ENCODE data around the gene USE1.

Gene USE1

DNA sequence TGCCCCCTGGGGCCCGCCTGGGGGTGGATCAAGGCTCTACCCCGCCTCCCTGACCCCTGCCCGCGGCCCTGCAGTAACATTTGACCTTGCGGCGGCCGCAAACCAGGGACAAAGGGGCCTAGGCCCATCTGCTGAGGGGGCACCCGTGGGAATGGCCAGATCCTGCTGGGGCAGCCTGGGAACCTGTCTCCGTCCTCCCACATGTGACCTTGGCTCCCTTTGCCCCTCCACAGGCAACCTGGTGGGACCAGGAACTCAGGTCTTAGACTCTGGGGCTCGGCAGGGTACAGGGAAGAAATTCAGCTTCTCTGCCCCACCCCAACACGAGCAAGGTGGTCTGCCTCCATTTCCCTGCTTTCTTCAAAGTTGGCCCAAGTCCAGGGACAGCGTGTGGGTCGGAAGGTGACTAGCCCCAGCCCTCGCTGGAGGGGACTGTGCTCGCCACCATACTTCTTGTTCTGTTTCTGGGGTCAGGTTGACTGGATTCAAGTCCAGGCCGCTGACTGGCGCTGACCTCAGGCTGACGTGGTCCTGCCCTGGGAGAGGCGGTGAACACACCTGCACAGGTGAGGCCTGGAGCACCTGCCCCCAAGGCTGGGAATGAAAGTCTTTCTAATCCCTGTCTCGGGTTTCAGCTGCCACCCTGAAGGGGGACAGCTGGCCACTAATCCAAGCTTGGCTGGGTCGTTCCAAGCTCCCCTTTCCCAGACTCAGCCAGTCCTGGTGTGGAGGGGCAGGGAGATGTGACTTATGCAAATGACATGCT is 33.0 kb downstream of the USE1 start:
- H3K27ac Mint-ChIP-seq, result no peak overlapping the region
- no peaks in the 10 kb centered on the region for H3K36me3 Mint-ChIP-seq
- peaks cover 58% of the 10 kb centered on the region for H3K27me3 Mint-ChIP-seq
- H3K4me3 Mint-ChIP-seq, result no peak overlapping the region
- H3K4me1 Mint-ChIP-seq, result peaks cover 8% of the 10 kb centered on the region
- H3K9me3 Mint-ChIP-seq, result no peaks in the 10 kb centered on the region
- CTCF ChIA-PET, result interaction anchor here (0.6 to 2.6 kb wide), 2 partner anchors 12 to 43 kb away, joined by 3 to 12 read pairs; no protein-coding TSS in a partner anchor
- no peak for DNase-seq

DNA sequence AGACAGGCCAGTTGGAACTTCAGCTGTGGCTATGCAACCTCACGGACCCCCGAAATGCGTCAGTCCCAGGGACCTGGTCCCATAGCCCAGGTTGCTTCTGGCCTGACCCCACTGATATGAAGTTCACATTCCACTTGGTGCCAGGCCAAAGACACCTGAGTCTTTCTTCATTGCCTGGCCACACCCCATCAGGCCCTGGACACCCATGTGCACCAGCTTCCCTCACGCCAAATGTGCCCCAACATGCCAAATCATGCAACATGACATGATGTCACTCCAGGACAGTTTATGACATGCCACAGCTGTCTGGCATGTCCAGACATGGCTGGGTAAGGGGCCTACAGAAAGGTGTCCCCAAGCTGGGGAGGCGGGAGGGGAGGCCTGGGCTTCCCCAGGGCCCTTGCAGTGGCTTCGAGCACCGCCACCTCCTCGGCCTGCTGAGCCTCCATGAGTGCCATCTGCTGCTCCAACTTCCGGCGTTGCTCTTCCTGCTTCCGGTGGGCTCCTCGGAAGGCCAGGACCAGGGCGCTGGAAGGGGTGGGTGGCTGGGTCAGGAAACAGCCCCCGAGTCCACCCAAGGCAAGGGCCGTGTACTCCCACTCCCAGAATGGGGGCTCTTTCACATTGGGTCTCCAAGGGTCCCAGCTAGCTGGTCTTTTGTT is 34.9 kb downstream of the USE1 start:
- peaks cover 8% of the 10 kb centered on the region for H3K4me1 Mint-ChIP-seq
- peaks cover 42% of the 10 kb centered on the region for H3K27me3 Mint-ChIP-seq
- no peak overlapping the region for H3K27ac Mint-ChIP-seq
- CTCF ChIA-PET, result interaction anchor here (2.6 kb wide), 1 partner anchor 11 kb away, joined by 12 read pairs; no protein-coding TSS in a partner anchor
- DNase-seq, result no peak
- H3K4me3 Mint-ChIP-seq, result no peak overlapping the region
- H3K9me3 Mint-ChIP-seq, result no peaks in the 10 kb centered on the region
- no peaks in the 10 kb centered on the region for H3K36me3 Mint-ChIP-seq

DNA sequence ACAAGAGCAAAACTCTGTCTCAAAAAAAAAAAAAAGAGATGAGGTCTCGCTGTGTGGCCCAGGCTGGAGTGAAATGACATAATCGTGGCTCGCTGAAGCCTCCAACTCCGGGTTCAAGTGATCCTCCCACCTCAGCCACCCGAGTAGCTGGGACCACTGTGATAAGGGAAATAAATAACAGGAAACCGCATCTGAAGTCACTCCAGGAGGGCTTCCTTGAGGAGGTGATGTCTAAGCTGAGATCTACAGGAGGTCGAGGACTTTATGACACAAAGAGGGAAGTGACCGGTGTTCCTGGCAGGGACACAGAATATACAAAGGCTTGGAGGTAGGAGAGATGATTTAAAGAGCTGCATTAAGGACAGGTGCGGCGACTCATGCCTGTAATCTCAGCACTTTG is 39.5 kb downstream of the USE1 start:
- Mint-ChIP-seq H3K4me1 (no peaks in the 10 kb centered on the region), H3K27me3 (peaks cover 19% of the 10 kb centered on the region), H3K9me3 (no peaks in the 10 kb centered on the region), H3K36me3 (no peaks in the 10 kb centered on the region), H3K27ac (no peak overlapping the region), H3K4me3 (no peak overlapping the region)
- DNase-seq, result no peak
- CTCF ChIA-PET, result interaction anchor here (0.7 to 1.3 kb wide), 3 partner anchors 11 to 25 kb away, joined by 3 to 5 read pairs (median 3); no protein-coding TSS in a partner anchor

DNA sequence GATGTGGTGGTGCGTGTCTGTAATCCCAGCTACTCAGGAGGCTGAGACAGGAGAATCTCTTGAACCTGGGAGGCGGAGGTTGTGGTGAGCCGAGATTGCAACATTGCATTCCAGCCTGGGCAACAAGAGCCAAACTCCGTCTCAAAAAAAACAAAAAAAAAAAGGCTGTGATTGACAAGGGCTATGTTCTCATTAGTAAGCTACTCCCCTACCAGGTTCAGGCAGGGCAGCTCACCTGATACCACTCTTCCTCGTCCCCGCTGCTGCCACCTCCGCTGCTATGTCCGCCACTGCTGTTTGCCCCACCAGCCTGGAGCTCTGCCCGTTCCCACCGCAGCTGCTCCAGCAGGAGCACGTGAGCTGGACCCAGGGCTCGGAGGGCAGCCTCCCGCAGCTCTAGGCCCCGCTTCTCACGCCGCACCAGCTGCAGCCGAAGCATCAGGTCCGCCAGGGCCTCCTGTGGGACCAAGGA is 40.0 kb downstream of the USE1 start:
- no peak overlapping the region for H3K27ac Mint-ChIP-seq
- no peak overlapping the region for H3K4me3 Mint-ChIP-seq
- H3K36me3 Mint-ChIP-seq, result no peaks in the 10 kb centered on the region
- H3K4me1 Mint-ChIP-seq, result no peaks in the 10 kb centered on the region
- CTCF ChIA-PET, result interaction anchor here (0.7 to 1.3 kb wide), 3 partner anchors 10 to 25 kb away, joined by 3 to 5 read pairs (median 3); no protein-coding TSS in a partner anchor
- peaks cover 21% of the 10 kb centered on the region for H3K27me3 Mint-ChIP-seq
- H3K9me3 Mint-ChIP-seq, result no peaks in the 10 kb centered on the region
- DNase-seq, result no peak

DNA sequence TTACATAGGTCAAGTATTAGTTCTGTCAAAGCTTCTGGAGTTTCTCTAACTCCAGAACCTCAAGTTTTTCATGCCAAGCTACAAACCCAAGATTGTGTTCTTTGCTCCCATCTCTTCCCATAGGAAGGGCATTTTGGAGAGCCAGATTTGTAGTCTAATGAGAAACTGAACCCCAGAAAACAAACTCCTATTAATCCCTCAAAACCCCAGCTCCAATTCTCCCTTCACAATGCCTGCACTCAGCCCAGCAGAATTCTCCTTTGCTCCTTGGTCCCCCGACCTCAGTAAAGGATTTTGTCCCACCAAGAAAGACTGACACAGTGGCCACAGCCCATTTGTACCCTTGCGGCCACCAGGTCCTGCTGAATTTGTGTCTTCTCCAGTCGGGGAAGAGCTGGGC is 41.0 kb downstream of the USE1 start:
- peaks cover 5% of the 10 kb centered on the region for H3K4me1 Mint-ChIP-seq
- no peaks in the 10 kb centered on the region for H3K36me3 Mint-ChIP-seq
- peaks cover 26% of the 10 kb centered on the region for H3K27me3 Mint-ChIP-seq
- DNase-seq, result no peak
- CTCF ChIA-PET, result interaction anchor here (0.7 to 1.3 kb wide), 3 partner anchors 21 to 130 kb away, joined by 3 read pairs; no protein-coding TSS in a partner anchor
- no peaks in the 10 kb centered on the region for H3K9me3 Mint-ChIP-seq
- no peak overlapping the region for H3K4me3 Mint-ChIP-seq
- H3K27ac Mint-ChIP-seq, result no peak overlapping the region

DNA sequence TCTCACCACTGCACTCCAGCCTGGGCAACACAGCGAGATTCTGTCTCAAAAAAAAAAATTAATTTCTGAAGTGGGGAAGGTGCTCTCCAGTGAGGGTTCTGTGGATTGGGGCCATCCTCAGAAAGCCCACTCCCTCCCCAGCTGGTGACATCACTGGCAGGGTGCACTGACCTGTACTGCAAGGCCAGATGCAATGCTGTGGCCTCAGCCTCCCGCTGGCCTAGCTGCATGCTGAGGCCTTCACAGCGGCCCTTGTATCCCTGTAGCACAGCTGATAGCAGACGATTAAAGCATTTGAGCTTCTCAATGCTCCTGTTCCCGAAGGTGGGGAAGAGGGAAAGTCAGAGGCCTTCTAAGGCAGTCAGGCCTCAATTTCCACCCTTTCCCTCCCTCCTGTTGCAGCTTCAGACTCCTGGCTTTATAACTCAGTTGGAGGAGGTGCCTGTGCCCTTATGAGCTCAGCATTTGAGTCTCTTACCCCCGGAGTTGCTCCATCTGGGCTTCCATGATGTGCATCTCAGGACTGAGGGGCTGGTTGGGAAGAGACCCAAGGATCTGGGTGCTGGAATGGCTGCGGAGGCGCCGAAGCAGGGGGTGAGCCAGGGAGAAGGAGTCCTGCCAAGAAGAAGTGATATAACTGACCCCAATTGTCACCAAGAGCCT is 44.1 kb downstream of the USE1 start:
- Mint-ChIP-seq H3K27me3 (peaks cover 21% of the 10 kb centered on the region), H3K4me1 (peaks cover 10% of the 10 kb centered on the region), H3K27ac (no peak overlapping the region), H3K4me3 (no peak overlapping the region), H3K9me3 (no peaks in the 10 kb centered on the region), H3K36me3 (no peaks in the 10 kb centered on the region)
- CTCF ChIA-PET, result interaction anchor here (1.1 to 1.6 kb wide), 3 partner anchors 16 to 191 kb away, joined by 3 to 10 read pairs (median 4); partner anchors contain the start of gene ANKLE1
- DNase-seq, result no peak

DNA sequence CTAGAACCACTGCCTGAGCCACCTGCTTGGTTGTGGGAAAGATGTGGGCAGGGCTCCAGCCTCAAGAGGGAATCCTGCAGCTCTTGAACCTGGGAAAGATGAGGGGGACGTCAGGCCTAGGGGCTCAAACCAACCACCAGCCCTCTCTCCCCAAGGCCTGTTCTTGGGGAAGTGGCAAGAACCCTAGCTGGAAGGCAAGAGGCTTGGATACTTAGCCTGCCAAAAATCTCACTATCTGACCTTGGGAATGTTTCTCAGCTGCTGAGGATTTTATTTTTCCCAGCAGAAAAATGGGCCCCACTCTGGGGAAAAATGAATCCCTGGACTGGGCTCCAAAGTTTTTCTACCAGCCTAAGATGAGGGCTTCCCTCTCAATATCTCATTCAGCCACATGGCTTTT is 44.8 kb downstream of the USE1 start:
- H3K27me3 Mint-ChIP-seq, result peaks cover 21% of the 10 kb centered on the region
- peaks cover 17% of the 10 kb centered on the region for H3K4me1 Mint-ChIP-seq
- no peak for DNase-seq
- no peak overlapping the region for H3K27ac Mint-ChIP-seq
- CTCF ChIA-PET, result interaction anchor here (0.7 to 1.8 kb wide), 11 partner anchors 11 to 206 kb away, joined by 3 to 12 read pairs (median 4); partner anchors contain the start of gene ANKLE1
- H3K9me3 Mint-ChIP-seq, result no peaks in the 10 kb centered on the region
- H3K4me3 Mint-ChIP-seq, result no peak overlapping the region
- H3K36me3 Mint-ChIP-seq, result no peaks in the 10 kb centered on the region

DNA sequence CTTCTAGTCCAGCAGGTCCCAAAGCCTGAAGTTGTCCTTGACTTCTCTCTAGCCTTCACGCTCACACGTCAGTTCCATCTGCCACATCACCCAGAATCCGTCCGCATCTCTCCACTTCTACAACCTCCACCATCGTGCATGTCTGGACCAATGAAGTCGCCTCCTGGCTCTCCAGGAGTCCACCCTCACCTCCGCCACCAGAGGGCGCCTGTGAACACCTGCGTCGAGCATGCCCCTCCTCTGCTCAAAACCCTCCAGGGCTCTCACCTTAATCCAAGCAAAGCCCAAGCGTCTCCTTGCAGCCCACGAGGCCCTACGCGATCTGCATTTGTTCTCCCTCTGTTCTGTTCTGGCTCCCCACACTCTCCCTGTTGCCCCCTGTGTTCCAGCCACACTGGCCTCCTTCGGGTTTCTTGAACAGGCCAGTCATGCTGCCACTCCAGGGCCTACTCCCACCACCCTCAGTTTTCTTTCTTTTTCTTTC is 45.7 kb downstream of the USE1 start:
- DNase-seq, result peak; percentile 93
- Mint-ChIP-seq H3K9me3 (no peaks in the 10 kb centered on the region), H3K36me3 (no peaks in the 10 kb centered on the region), H3K27ac (peak overlapping the region; percentile 5), H3K27me3 (peaks cover 14% of the 10 kb centered on the region), H3K4me3 (no peak overlapping the region), H3K4me1 (peaks cover 21% of the 10 kb centered on the region)
- CTCF ChIA-PET, result interaction anchor here (0.6 to 1.8 kb wide), 13 partner anchors 12 to 205 kb away, joined by 3 to 12 read pairs (median 4); partner anchors contain the start of gene ANKLE1

DNA sequence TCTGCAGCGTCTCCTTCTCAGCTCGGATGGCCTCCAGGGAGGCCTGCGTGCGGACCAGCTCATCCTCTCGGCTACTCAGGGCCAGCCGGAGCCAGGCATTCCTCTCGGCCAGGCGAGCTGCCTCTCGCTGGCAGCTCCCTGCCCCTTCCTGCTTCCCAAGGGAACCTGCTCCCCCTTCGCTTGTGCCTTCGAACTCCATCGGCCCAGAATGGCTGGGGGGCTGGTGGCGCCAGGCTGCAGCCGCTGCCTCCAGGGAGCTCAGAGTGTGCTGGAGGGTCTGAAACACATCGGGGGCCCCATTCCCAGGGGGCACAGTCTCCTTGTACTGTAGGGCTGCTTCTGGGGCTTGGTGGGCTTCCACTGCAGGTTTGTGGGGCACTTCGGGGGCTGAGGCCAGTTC is 47.4 kb downstream of the USE1 start:
- H3K4me3 Mint-ChIP-seq, result no peak overlapping the region
- CTCF ChIA-PET, result interaction anchor here (1.2 to 1.8 kb wide), 2 partner anchors 20 to 195 kb away, joined by 3 to 4 read pairs; no protein-coding TSS in a partner anchor
- no peaks in the 10 kb centered on the region for H3K9me3 Mint-ChIP-seq
- no peaks in the 10 kb centered on the region for H3K36me3 Mint-ChIP-seq
- H3K4me1 Mint-ChIP-seq, result peaks cover 28% of the 10 kb centered on the region
- H3K27me3 Mint-ChIP-seq, result peaks cover 14% of the 10 kb centered on the region
- H3K27ac Mint-ChIP-seq, result no peak overlapping the region
- DNase-seq, result no peak

DNA sequence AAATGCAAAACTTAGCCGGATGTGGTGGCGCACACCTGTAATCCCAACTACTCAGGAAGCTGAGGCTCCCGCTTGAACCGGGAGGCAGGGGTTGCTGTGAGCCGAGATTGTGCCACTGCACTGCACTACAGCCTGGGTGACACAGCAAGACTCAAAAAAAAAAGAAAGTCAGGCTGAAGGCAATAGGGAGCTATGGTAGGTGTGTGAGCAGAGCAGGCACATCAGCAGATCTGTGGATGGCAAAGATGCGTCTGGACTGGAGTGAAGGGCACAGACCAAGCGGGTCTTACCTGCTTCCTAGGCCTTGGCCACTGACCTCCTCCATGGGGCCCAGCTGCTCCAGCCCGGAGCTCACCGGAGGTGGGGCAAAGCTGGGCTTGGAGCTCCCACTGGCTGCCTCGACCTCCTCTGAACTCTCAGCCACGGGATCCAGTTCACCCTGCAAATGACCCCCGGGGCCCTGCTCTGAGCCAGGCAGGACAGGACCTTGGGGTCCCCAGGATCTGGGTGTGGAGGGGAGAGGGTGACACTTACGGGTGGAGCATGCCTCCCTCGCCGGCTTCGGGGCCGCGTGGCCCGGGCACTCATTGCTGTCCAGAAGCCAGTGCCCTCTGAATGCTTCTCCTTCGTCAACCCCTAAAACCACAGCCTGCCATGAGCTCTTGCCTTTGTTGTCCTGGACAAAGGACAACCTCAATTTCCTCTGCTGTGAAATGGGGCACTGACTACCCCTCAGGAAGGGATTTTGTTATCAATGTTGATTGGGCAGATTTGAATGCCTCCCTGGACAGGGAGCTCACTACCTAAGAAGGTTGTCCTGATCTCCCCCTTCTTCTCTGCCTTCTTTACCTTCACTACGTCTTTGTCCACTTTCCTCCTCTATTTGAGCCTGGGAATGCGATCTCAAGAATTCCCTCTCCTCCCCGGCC is 48.8 kb downstream of the USE1 start:
- Mint-ChIP-seq H3K27me3 (peaks cover 14% of the 10 kb centered on the region), H3K4me3 (no peak overlapping the region), H3K4me1 (peaks cover 40% of the 10 kb centered on the region), H3K9me3 (no peaks in the 10 kb centered on the region), H3K36me3 (peaks cover 1% of the 10 kb centered on the region), H3K27ac (peak overlapping the region; percentile 84)
- DNase-seq, result no peak
- CTCF ChIA-PET, result interaction anchor here (1.2 to 2.4 kb wide), 3 partner anchors 18 to 274 kb away, joined by 3 to 15 read pairs (median 4); partner anchors contain the start of gene ANKLE1

DNA sequence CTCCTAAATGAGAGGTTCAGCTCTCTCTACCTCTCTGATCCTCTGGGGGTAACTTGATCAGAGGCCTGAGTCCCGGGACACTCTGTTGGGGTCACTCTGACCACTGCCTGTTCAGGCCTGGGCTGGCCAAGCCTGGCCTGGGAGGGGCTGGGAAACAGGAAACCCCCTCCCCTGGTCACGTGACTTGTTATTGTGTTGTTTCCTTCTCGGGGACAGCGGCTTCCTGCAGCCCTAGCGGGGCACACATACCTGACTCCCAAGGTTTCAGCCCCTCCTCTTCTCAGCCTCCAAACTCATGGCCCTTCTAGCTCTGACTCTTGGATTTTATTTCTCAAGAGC is 49.5 kb downstream of the USE1 start, which contains the start of gene USHBP1:
TSS of gene USHBP1 (minus strand) at position 105 of the 339 bp plus-strand sequence. CDS start 446 bp downstream, outside the sequence.
- Mint-ChIP-seq H3K4me1 (peaks cover 42% of the 10 kb centered on the region), H3K27ac (peak within 1 kb of the TSS; percentile 84), H3K4me3 (no peak within 1 kb of the TSS), H3K9me3 (no peaks in the 10 kb centered on the region), H3K36me3 (peaks cover 3% of the 10 kb centered on the region), H3K27me3 (peaks cover 9% of the 10 kb centered on the region)
- peak; percentile 39 for DNase-seq
- CTCF ChIA-PET, result interaction anchor here (1.2 to 2.4 kb wide), 3 partner anchors 17 to 274 kb away, joined by 3 to 15 read pairs (median 4); partner anchors contain the start of gene ANKLE1

DNA sequence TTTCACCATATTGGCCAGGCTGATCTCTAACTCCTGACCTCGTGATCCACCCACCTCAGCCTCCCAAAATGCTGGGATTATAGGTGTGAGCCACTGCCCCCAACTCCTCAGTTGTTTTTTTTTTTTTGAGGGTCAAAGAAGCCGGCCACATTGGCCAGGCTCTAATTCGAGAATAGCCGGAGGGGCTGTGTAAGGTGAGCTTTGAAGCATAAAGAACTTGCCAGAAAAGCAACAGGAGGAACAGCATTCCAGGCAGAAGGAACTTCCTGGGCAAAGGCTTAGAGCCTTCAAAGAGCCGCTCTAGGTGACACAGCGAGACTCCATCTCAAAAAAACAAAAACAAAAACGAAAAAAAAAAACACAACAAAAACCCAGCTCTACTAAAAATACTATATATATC is 50.9 kb downstream of the USE1 start:
- H3K36me3 Mint-ChIP-seq, result peaks cover 6% of the 10 kb centered on the region
- H3K4me1 Mint-ChIP-seq, result peaks cover 41% of the 10 kb centered on the region
- H3K27ac Mint-ChIP-seq, result no peak overlapping the region
- H3K9me3 Mint-ChIP-seq, result no peaks in the 10 kb centered on the region
- DNase-seq, result no peak
- CTCF ChIA-PET, result interaction anchor here (0.7 to 1.2 kb wide), 2 partner anchors 11 to 120 kb away, joined by 3 to 5 read pairs; no protein-coding TSS in a partner anchor
- H3K4me3 Mint-ChIP-seq, result no peak overlapping the region
- no peaks in the 10 kb centered on the region for H3K27me3 Mint-ChIP-seq

DNA sequence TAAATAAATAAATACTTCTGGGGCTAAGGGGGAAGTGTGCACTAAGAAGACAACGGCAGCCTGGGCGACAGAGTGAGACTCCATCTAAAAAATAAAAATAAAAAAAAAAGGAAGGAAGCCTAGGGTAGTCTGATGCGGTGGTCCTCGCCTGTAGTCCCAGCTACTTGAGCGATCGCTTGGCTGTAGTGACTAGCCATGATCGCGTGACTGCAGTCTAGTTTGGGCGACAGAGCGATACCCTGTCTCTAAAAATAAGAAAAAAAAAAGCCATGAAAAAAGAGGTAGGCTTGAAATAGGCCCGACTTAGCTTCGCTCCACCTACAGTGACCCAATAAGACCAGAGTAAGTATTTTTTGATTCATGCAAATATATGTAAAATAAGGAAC is 51.4 kb downstream of the USE1 start:
- Mint-ChIP-seq H3K4me1 (peaks cover 40% of the 10 kb centered on the region), H3K27me3 (no peaks in the 10 kb centered on the region), H3K9me3 (no peaks in the 10 kb centered on the region), H3K36me3 (peaks cover 11% of the 10 kb centered on the region), H3K27ac (peak overlapping the region; percentile 85), H3K4me3 (peak overlapping the region; percentile 80)
- CTCF ChIA-PET, result interaction anchor here (0.8 to 2.2 kb wide), 5 partner anchors 9 to 120 kb away, joined by 3 to 8 read pairs (median 4); partner anchors contain the start of gene ANKLE1
- DNase-seq, result no peak

Measured in activated naive CD4-positive, alpha-beta T cell treated with anti-CD3 and anti-CD28 coated beads, Interleukin-2, amount 10 ng/mL, durations not matched to agents 7 days and 5 days (primary cell).